ENCODE results near the gene RNF187.

RNF187 gene

DNA sequence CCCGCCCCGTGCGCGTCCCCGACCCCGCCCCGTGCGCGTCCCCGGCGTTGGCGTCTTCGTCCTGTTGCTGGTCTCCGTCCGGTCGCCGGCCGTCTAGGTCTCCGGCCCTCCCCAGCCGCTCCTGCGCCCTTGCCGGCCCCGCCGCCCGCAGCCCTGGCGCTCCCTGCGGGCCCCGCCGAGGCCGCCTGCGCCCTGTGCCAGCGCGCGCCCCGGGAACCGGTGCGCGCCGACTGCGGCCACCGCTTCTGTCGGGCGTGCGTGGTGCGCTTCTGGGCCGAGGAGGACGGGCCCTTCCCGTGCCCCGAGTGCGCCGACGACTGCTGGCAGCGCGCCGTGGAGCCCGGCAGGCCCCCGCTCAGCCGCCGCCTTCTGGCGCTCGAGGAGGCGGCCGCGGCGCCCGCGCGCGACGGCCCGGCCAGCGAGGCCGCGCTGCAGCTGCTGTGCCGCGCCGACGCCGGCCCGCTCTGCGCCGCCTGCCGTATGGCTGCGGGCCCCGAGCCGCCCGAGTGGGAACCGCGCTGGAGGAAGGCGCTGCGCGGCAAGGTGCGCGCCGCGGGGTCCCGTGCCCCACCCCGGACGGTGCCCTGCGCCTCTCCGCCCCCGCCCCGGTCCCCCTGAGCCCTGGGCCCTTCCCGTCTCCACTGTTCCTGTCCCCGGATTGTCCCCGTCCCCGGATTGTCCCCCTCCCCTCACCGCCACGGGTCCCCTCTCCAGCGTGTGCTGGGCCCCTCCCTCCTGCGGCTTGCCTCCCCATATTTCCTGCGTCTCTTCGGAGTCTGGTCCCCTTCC, at the start of gene RNF187:
Gene RNF187, plus strand, starts transcription at position 47 of the 789 bp plus-strand sequence.
- no peak for DNase-seq (ENCODE audit: low read depth)

DNA sequence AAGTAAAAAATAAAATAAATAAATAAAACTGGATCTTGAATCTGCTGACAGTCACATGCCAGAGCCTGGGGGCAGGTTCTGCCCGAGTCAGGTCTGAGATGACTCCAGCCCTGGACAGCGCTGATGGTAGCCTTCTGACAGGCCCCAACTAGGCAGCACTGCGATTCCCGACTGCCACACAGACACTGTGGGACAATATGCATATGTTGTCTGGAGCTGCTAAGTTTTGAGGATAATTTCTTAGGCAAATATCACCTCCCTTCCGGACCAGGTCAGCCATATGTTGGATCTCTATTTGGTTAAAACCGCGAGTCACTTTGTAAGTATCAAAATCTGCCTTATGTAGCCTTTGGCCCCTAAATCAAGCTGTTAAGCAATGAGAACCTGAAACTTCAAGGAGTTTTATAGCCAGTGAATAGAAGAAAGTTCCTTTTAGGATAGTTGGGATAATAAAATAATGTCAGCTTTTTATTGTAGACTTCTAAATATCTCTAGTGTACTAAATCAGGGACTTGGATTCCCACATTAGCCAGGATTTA, 49.7 kb upstream of the RNF187 start:
- DNase-seq (ENCODE audit: low read depth) = no peak

DNA sequence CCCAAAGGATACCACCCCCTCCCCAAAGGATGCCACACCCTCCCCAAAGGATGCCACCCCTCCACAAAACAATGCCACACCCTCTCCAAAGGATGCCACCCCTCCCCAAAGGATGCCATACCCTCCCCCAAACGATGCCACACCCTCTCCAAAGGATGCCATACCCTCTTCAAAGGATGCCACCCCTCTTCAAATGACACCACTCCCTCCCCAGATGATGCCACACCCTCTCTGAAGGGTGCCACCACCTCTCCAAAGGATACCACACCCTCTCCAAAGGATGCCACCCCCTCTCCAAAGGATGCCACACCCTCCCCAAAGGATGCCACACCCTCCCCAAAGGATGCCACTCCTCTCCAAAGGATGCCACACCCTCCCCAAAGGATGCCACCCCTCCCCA, 48.9 kb upstream of the RNF187 start:
- no peak for DNase-seq (ENCODE audit: low read depth)

DNA sequence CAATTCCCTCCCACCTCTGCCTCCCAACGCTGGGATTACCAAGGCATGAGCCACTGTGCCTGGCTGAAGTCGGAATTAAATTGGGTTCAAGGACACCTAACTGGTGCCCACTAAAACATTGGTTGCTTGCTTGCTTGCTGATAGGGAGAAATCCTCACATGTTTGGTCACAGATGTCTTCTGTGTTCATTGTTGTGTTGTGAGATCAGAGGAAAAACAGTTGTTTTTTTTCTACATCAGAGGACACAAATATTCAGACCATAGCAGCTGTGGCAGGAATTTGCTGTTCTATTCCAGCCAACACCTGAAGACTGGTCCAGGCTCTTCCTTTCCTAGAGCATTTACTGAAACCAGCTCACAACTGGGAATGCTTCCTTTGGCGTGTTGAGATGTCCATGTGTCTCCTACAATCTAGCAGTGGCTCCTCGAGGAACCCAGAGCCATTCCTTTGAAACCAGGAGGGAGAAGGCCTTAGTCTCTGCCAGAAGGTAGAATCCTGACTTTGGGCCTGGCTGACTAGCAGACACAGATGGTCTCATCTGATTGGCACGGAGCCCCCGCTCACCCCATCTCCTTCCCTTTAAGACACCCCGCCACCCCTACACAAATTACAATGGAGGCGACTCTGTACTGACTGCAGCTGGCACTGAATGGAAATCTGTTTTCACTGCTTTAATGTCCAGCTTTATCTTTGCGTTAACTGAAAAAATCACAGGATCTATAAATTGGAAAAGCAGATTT, 46.3 kb upstream of the RNF187 start:
- DNase-seq (ENCODE audit: low read depth) = no peak

DNA sequence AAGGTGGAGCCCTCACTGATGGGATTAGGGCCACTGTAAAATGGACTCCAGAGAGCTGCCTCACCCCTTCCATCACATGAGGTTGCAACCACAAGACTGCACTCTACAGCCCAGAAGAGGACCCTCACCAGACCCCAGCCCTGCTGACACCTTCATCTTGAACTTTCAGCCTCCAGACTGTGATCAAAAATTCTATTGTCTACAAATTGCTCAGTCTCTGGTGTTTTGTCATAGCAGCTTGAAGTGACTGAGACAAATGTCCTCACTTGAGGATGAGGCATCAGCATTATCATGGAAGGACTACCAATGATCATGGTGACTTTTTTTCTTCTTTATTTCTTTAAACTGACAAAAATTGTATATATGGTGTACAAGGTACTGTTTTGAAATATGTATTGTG, 43.8 kb upstream of the RNF187 start:
- DNase-seq (ENCODE audit: low read depth) = no peak

DNA sequence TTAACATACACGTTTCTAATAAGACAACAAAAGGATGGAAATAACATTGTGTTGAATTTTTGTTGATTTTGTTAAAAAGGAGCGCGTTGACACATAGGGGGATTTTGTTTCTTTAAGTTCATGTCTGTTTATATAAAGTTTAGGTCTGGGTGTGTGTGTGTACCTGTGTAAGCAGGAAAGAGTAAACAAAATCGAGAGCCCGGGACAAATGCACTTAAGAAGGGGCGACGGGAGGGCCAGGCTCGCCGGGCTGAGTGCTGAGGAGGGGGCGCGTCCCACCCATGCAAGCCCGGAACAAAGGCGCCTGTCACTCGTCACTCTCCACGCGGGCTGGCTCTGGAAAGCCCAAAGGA, 41.7 kb upstream of the RNF187 start:
- DNase-seq (ENCODE audit: low read depth) = no peak

DNA sequence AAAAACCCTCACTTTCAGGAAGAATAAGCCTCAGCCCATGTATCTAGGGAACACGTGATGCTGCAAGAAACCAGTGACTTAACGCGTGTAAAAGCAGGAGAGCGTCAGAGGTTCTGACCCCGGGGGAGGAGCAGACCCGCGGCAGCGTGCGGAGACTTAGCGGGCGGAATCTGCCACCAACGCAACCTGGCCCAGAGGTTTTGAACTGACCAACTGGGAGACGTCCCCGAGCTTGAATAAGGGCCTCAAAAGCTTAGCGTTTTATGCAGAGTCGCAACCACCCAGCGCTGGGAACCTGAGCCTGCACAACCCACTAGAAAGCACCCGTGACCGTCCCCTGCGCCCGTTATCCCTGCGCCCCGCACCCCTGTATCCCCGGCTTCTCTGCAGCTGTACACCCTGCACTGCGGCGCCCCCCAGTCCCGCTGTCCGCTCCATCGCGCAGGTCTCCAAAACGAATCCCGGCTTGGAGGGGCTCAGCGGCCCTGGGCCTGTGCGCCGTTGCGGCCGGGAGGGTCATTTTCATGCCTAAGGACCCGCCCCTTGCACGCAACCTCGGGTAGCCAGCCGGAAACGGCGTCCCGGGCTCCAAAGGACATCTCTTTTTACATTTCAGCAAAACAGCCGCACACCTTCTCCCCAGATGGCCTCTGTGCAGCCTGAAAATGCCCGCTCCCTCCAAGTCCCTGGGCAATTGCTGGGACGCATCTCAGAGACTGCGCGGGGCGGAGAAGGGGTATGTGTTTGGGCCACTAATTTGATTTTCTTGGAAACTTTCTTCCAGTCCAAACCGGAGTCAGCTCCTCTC, 41.1 kb upstream of the RNF187 start:
- no peak for DNase-seq (ENCODE audit: low read depth)

DNA sequence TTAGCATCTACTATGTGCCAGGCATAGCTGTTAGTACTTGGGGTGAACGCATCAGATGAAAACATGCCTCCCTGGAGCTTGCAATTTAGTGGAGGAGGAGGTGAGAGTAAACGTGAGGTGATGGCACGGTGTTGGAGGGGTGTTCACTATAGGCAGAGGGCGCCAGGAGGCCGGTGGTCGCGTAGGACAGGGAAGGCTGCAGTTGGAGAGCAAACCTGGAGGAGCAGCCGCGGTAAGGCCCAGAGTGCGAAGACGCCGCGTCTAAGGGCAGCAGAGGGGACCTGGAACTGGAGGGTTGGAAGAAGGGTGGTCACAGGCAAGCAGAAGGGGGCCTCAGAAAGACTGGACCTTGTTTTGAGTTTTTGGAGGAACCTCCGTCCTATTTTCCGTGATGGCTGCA, 40.3 kb upstream of the RNF187 start:
- DNase-seq (ENCODE audit: low read depth) = no peak

DNA sequence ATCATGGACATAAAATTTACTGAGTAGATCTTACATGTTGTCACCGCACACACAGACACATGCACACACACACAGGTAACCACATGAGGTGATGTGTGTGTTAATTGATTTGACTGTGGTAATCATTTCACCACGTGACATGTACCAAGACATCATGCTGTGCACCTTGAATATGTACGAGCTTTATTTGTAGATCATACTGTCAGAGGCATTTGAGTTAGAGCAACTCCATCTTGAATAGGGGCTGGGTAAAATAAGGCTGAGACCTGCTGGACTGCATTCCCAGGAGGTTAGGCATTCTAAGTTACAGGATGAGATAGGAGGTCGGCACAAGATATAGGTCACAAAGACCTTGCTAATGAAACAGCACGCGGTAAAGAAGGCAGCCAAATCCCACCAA, 38.8 kb upstream of the RNF187 start:
- DNase-seq (ENCODE audit: low read depth) = no peak

DNA sequence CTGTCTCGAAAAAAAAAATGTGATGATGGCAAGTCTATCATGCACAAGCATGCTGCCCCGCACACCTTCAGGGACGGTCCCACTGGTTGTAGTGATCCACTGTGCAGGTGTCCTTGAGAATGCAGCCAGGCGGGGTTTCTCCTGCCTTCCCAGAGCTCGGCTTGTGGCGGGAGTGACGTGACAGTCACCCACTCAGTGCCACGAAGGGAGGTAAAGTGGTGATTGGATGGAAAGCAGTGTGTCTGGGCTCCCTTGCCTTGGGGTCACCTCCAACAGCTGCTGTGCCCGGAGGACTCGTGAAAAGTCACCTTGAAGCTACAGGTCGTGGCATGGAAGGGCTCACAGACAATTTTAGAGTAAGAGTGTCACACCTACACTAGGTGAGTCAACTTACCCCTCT, 37.0 kb upstream of the RNF187 start:
- DNase-seq (ENCODE audit: low read depth) = no peak

DNA sequence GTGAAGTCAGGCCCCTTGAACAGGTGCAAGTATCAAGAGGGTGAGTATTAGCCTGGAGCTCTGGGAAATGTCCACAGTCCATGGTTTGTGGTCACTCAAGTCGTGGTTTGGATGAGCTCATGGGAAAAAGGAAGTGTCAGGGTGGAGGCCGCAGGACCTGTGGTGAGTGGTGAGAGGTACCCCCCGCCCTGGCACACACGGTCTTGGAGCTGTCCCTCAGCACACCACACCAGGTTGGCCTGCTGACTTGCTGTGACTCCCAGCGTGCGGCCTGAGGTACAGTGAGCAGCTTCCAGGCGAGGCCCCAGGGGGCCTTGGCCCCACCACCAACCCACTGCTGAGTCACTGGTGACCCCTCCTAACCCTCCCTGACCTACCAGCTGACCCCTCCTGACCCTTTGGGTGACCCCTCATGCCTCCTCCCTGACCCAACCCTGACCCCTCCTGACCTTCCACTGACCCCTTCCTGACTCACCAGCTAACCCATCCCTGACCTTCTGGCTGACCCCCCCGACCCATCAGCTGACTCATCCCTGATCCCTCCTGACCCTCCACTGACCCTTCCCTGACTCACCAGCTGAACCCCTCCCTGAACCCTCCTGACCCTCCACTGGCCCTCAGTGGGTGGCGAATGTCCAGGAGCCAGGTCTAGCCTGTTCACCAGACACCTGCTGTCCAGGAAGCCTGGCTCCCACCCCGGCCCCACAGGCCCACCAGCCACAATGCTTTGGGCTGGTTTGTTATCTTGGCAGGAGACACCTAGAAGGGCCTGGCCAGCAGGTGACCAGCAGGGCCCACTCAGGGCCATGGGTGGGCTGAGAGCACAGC, 34.8 kb upstream of the RNF187 start:
- no peak for DNase-seq (ENCODE audit: low read depth)

DNA sequence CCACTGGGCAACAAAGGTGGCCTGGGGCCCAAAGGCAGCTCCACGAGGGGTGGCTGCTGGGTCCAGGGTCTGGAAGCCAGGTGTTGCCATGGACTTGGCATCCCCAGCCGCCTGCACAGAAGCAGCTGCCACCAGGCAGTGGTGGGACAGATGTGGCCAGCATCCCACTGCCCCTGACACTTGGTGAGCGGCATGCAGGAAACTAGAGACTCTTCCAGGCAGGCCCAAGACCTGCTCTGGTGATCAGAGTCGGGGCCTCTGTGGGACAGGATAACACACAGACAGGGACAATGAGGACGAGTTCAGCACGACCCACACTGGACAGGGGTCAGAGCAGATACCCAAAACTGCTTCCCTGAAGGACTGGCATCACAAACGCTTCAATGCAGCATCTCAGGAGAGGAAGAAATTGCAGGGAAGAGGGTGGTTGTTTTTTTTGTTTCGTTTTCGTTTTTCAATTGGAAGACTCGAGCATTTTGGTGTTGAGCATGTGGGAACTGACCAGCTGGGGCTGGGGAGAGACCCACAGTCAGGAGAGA, 34.1 kb upstream of the RNF187 start:
- no peak for DNase-seq (ENCODE audit: low read depth)

DNA sequence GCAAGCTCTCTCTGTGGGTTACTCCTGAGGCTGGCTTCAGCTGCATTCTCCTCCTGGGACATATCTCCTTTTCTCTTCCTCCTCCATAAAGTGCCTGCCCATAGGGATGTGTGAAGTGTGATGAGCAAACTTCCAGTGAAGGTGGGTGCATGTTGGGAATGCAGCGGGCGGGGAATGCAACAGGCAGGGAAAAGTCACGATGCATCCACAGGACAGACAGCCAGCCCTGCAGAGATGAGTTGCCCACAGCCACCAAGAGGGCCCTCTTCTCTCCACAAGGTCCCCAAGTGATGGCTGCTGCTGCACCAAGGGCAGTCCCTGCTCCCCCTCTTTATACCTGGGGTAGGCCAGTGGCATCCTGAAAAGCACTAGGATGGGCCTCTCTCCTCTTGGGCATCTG, 33.6 kb upstream of the RNF187 start:
- DNase-seq (ENCODE audit: low read depth) = no peak

DNA sequence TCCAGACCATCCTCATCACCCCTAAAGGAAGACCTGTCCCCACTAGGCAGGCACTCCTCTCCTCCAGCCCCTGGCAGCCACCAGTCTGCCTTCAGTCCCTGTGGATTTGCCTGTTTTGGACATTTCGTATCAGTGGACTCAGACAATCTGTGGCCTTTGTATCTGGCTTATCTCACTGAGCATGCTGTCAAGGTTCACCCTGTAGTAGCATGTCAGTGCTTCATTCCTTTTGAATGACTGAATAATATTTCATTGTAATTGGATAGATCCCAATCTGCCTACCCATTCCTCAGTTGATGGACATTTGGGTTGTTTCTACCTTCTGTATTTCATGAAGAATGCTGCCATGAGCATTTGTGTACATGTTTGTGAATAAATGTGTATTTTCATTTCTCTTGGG, 32.9 kb upstream of the RNF187 start:
- DNase-seq (ENCODE audit: low read depth) = no peak

DNA sequence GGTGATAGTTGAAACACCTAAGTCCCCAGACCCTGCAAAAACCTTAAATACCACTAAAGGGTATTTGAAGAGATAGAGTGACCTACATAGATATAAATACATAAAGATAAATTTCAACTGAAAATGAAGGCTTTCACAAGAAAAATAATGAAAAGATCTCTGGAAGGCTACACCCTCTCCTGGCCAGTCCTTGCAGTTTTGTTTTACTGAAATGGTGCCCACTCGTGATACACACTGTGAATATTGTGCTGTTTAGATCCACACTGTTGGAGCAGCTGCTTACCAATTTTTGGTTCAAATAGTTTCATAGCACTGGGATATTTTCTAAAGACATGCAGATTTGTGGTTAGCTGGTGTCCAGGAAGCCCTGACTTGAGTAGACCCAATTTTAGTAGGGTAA, 31.5 kb upstream of the RNF187 start:
- DNase-seq (ENCODE audit: low read depth) = no peak

DNA sequence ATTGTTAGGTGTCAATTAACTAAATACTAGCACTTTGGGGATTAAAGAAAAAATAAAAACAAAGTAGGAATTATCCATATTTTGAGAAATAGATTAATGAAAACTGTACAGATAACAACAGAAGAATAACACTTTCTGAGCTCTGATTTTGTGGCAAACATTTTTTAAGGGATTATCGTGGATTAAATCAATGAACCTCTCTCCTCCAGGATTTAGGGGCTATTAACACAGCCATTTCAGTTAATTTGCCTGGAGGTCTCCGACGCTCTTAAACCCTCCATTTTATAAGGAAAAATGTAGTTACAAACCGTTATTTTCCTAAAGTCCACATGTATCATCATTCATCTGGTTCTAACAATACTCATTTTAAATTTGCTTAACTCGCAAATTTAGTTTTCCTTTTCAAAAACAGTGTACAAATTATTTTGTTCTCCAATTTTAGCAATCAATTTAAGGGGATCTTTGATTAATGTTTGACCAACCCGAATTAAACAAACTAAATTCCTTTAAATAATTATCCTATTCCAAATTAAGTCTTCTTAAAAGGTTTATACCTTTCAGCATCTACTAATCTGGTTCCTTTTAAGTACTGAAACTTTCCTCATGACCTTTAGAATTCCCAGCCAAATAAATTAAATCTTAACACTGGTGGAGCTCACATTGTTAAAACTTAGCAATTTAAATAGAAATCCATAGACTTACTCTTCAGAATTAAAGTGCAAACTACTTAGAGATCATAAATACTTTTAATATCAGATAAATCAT, 30.7 kb upstream of the RNF187 start:
- DNase-seq (ENCODE audit: low read depth) = no peak

DNA sequence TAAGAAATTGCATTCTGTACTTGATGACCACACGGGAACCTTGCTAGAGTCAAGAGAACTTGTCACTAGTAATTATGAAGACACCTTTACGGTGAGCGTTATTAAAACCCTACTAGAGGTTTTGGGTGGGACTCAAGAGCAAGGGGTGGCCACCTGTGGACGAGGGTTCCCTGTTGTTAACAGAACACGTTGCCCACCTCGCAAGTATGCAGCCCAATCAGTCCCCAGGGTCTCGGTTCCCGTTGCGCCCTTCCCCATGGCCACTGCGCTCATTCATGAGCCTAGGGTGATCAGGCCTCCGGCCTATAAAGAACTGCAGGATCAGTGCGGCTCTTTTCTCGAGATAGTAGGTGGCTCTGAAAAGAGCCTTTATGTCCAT, 30.2 kb upstream of the RNF187 start:
- no peak for DNase-seq (ENCODE audit: low read depth)

DNA sequence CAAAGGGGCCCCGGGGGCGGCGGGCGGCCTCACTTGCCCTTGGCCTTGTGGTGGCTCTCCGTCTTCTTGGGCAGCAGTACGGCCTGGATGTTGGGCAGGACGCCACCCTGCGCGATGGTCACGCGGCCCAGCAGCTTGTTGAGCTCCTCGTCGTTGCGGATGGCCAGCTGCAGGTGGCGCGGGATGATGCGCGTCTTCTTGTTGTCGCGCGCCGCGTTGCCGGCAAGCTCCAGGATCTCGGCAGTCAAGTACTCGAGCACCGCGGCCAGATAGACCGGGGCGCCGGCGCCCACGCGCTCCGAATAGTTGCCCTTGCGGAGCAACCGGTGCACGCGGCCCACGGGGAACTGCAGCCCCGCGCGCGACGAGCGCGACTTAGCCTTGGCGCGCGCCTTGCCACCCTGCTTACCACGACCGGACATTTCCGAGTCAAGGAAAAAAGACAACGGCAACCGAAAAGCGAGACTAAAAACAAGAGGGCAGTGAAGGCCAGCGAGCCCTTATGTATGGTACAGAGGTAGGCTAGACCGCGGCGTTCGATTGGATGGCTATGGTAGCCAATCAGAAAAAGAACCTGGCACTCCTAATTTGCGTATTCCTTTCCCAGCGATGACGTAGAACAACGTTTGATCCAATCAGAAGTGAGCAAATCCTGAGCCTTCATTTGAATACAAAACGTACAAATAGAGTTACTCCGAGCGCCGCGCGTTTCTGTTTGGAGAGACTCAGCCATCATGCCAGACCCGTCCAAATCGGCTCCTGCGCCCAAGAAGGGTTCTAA, 29.6 kb upstream of the RNF187 start:
- peak; percentile 68 for DNase-seq (ENCODE audit: low read depth)

DNA sequence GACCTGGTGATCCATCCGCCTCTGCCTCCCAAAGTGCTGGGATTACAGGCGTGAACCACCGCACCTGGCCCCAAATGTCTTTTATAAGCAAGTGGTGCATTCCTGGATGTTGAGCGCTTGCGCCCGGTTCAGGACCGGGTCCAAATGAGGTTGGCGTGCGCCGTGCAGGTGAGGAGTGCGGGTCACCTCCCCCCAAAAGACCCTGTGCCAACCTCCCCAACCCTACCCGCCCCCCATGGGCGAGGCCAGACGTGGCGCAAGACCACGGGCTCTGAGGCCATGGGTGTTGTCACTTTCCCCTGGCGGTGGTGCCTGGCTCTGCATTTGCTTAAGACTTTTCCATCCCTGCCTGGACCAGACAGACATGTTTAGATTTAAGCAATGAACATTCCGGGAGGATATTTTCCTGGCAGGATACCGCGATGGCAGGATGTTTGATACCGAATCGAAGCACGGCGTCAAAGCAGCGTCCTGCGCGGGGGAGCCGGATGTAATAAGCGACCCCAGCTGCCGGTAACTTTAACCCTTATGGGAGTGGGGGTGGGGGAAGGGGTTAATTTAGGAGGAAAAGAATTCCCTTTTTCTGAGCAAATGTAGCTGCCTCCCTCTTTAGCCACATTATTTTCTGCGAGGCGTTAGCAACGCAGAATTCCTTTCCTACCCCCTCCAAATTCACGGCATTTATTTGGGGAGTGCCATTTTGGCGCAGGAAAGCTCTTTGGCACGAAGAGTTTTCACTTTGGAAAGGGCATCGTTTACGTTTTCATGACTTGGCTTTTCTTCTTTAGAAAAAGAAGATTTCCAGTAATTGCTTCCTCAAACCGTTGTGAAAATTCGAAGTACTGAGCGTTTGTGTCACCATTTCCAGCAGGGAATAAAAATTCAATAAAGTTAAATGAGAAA, 27.8 kb upstream of the RNF187 start:
- DNase-seq (ENCODE audit: low read depth) = peak; percentile 32
